ENCODE data around the gene SBF2. TPM values are rescaled to one million over a fixed set of nuclear protein-coding genes. Genes with fewer than 3 reads are reported as not detected.

Gene SBF2
- total RNA-seq, 3 donors from 2014 or later (not counting 1 experiment from before 2014, with no cell fraction given) = 25.2 to 26.9 (median 26.3) TPM

DNA sequence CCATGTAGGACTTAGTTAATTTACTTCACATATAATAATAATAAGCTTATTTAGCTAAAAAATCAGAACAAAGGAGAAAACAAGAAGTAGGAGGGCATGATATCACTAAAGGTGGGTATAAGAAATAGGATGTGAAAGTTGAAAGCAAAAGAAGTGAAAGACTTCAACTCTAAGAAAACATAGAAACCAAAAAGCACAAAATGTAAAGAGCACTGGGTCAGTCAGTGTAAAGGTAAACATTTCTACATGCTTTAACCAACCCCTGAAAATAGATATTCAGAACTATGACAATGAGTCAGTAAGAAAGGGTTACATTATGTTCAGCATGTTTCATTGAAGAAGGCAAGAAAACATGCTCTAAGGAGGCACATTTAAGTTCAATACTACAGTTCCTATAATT, 331.3 kb downstream of the SBF2 start:
- Mint-ChIP-seq H3K27me3 (ENCODE audit: low read depth in 2 of 2) (no peaks in the 10 kb centered on the region), H3K36me3 (no peaks in the 10 kb centered on the region), H3K9me3 (no peaks in the 10 kb centered on the region), H3K27ac (no peak overlapping the region), H3K4me3 (no peak overlapping the region), H3K4me1 (no peaks in the 10 kb centered on the region)
- Histone ChIP-seq H3K27ac (ENCODE audit: low read length) (no peak overlapping the region), H3K27me3 (ENCODE audit: control insufficient read depth, insufficient read depth, low read length) (no peaks in the 10 kb centered on the region), H3K4me3 (ENCODE audit: low read length) (no peak overlapping the region), H3K9me3 (ENCODE audit: control insufficient read depth, insufficient read depth, low read length) (no peaks in the 10 kb centered on the region), H3K4me1 (ENCODE audit: control insufficient read depth, insufficient read depth, low read length) (no peaks in the 10 kb centered on the region), H3K36me3 (ENCODE audit: control insufficient read depth, insufficient read depth, low read length) (peaks cover 8% of the 10 kb centered on the region)
- TF ChIP-seq, protein P1, sequence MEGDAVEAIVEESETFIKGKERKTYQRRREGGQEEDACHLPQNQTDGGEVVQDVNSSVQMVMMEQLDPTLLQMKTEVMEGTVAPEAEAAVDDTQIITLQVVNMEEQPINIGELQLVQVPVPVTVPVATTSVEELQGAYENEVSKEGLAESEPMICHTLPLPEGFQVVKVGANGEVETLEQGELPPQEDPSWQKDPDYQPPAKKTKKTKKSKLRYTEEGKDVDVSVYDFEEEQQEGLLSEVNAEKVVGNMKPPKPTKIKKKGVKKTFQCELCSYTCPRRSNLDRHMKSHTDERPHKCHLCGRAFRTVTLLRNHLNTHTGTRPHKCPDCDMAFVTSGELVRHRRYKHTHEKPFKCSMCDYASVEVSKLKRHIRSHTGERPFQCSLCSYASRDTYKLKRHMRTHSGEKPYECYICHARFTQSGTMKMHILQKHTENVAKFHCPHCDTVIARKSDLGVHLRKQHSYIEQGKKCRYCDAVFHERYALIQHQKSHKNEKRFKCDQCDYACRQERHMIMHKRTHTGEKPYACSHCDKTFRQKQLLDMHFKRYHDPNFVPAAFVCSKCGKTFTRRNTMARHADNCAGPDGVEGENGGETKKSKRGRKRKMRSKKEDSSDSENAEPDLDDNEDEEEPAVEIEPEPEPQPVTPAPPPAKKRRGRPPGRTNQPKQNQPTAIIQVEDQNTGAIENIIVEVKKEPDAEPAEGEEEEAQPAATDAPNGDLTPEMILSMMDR (IDR thresholded peaks at IDR 0.05) = no peak
- no peak for ATAC-seq
- DNase-seq = no peak
- intact Hi-C loops (cut with micrococcal nuclease) = no loop called here

DNA sequence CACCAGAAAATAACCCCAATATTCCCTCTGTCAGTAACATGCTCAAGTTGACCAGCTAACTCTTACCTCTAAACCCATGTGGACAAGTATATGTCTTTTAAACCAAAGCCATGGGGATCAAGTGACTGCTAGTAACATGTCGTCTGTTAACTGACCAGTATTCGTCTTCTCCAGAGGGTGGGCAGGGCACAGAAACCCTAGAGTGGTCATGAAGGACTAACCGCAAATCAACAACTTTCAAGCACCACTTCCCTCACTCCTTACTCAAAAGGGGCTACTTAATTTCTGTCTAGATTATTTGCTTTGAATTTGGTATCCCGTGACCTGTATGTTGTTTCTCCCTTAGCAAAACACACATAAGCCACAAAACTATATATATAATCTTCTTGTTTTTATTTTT, 336.9 kb downstream of the SBF2 start:
- WGBS (ENCODE audit: insufficient coverage) = 88% methylated on average over 4 of the region's 4 CpGs
- H3K4me3 Mint-ChIP-seq = no peak overlapping the region
- H3K27me3 ChIP-seq (ENCODE audit: control insufficient read depth, insufficient read depth, low read length) = no peaks in the 10 kb centered on the region
- TF ChIP-seq, protein P1 (IDR thresholded peaks at IDR 0.05) = no peak
- intact Hi-C loops (cut with micrococcal nuclease) = no loop called here
- no peak overlapping the region for H3K27ac ChIP-seq (ENCODE audit: low read length)
- no peaks in the 10 kb centered on the region for H3K9me3 Mint-ChIP-seq
- H3K27me3 Mint-ChIP-seq (ENCODE audit: low read depth in 2 of 2) = no peaks in the 10 kb centered on the region
- ATAC-seq (no peak), DNase-seq (no peak)
- no peaks in the 10 kb centered on the region for H3K4me1 Mint-ChIP-seq
- peaks cover 8% of the 10 kb centered on the region for H3K36me3 ChIP-seq (ENCODE audit: control insufficient read depth, insufficient read depth, low read length)
- no peaks in the 10 kb centered on the region for H3K4me1 ChIP-seq (ENCODE audit: control insufficient read depth, insufficient read depth, low read length)
- H3K27ac Mint-ChIP-seq = no peak overlapping the region
- no peaks in the 10 kb centered on the region for H3K36me3 Mint-ChIP-seq
- no peak overlapping the region for H3K4me3 ChIP-seq (ENCODE audit: low read length)
- no peaks in the 10 kb centered on the region for H3K9me3 ChIP-seq (ENCODE audit: control insufficient read depth, insufficient read depth, low read length)

DNA sequence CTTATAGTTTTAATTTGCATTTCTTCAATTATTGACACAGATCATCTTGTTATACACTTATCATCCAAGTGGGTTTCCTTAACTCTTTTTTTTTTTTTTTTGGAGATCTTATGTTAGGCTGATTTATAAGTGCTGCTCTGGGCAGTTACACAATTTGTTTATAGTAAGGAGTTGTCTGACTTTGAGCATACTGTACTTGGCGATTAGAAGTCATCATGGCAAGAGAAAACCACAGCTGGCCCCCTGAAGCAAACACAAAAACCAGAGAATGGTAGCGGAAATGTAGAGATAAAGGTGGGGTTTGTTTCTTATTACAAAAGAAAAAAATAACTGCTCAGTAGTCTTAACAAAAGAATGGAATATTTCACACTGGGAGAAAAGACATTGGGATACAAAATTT, 337.5 kb downstream of the SBF2 start:
- no peaks in the 10 kb centered on the region for H3K27me3 ChIP-seq (ENCODE audit: control insufficient read depth, insufficient read depth, low read length)
- DNase-seq = no peak
- peaks cover 8% of the 10 kb centered on the region for H3K36me3 ChIP-seq (ENCODE audit: control insufficient read depth, insufficient read depth, low read length)
- no peak for ATAC-seq
- TF ChIP-seq, protein P1 (IDR thresholded peaks at IDR 0.05) = no peak
- H3K27ac ChIP-seq (ENCODE audit: low read length) = no peak overlapping the region
- H3K36me3 Mint-ChIP-seq = no peaks in the 10 kb centered on the region
- H3K27ac Mint-ChIP-seq = no peak overlapping the region
- no peaks in the 10 kb centered on the region for H3K9me3 ChIP-seq (ENCODE audit: control insufficient read depth, insufficient read depth, low read length)
- no peaks in the 10 kb centered on the region for H3K4me1 ChIP-seq (ENCODE audit: control insufficient read depth, insufficient read depth, low read length)
- H3K27me3 Mint-ChIP-seq (ENCODE audit: low read depth in 2 of 2) = no peaks in the 10 kb centered on the region
- H3K4me1 Mint-ChIP-seq = no peaks in the 10 kb centered on the region
- WGBS (ENCODE audit: insufficient coverage) = 88% methylated on average over 1 of the region's 2 CpGs
- no peak overlapping the region for H3K4me3 ChIP-seq (ENCODE audit: low read length)
- intact Hi-C loops (cut with micrococcal nuclease) = no loop called here
- H3K4me3 Mint-ChIP-seq = no peak overlapping the region
- no peaks in the 10 kb centered on the region for H3K9me3 Mint-ChIP-seq

DNA sequence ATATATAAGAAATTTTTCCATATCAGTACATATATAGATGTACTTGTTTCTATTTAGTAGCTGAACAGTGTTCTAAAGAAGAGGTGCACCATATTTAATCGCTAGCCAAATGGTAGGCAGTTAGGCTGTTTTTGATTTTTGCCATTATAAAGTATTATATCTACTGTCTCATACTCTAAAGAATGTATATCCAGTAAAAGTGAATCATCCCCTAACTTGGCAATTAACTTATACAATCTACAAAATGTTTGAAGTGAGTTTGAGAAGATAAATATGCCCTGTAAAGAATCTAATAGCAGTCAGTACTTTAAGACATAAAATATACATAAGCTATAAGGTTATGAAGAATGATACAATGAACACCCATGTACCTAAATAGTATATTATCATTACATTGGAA, 338.6 kb downstream of the SBF2 start:
- H3K4me3 ChIP-seq (ENCODE audit: low read length) = no peak overlapping the region
- peaks cover 8% of the 10 kb centered on the region for H3K36me3 ChIP-seq (ENCODE audit: control insufficient read depth, insufficient read depth, low read length)
- H3K9me3 ChIP-seq (ENCODE audit: control insufficient read depth, insufficient read depth, low read length) = no peaks in the 10 kb centered on the region
- no peaks in the 10 kb centered on the region for H3K4me1 ChIP-seq (ENCODE audit: control insufficient read depth, insufficient read depth, low read length)
- Mint-ChIP-seq H3K9me3 (no peaks in the 10 kb centered on the region), H3K27me3 (ENCODE audit: low read depth in 2 of 2) (no peaks in the 10 kb centered on the region), H3K4me3 (no peak overlapping the region), H3K27ac (no peak overlapping the region), H3K36me3 (no peaks in the 10 kb centered on the region), H3K4me1 (no peaks in the 10 kb centered on the region)
- no peak for DNase-seq
- no peak overlapping the region for H3K27ac ChIP-seq (ENCODE audit: low read length)
- intact Hi-C loops (cut with micrococcal nuclease) = no loop called here
- ATAC-seq = no peak
- no CpG with 5 or more reads among the region's 1 CpG for WGBS (ENCODE audit: insufficient coverage)
- TF ChIP-seq, protein P1 (IDR thresholded peaks at IDR 0.05) = no peak
- H3K27me3 ChIP-seq (ENCODE audit: control insufficient read depth, insufficient read depth, low read length) = no peaks in the 10 kb centered on the region

Data from natural killer cell (primary cell).